GM12878 (cell line): ENCODE measurements around the gene RACK1. TPM values are rescaled to one million over a fixed set of nuclear protein-coding genes. Genes with fewer than 3 reads are reported as not detected.

Source experiments
- ASH2L ChIP-seq: fragments of 300-600, 200-600 bp; sonication (generic); IDR thresholded peaks from 2 replicates; pipeline ENCODE4 v1.6.1; 2017; ENCODE audit warnings: low read depth, mild to moderate bottlenecking, borderline replicate concordance
- FOXM1 ChIP-seq: IDR thresholded peaks from 2 replicates; pipeline ENCODE4 v1.6.1; 2012; ENCODE audit warnings: low read depth, mild to moderate bottlenecking, inconsistent platforms, low read length, moderate library complexity
- IKZF2 ChIP-seq, 2 experiments: fragments of 450-650 bp; IDR thresholded peaks; 2 replicates each; pipeline ENCODE4 v1.6.1; 2017; ENCODE audit warnings: mild to moderate bottlenecking in 2 of 2, moderate library complexity in 2 of 2
- polyA plus RNA-seq, 11 experiments: library from polyadenylated mRNA; depleted of rRNA in 4 of 11; unstranded in 6 of 11; stranded (reverse) in 5 of 11; fragments of >200 nt; fragmentation: Nextera tagmentation in 4 of 11; fragmentation: Illumina TruSeq in 1 of 11; extraction: Ambion mirVana in 4 of 11; extraction: Trizol in 1 of 11; gene quantifications; 1 replicate in 1 of 11; 2 replicates in 10 of 11; pipeline versions ENCODE4 v1.2.1 to v1.2.3, GENCODE V29; 2011 to 2016; ENCODE audit warnings: inconsistent platforms in 2 of 11, missing spikeins in 2 of 11, low read depth in 1 of 11
- total RNA-seq, 4 experiments: library from RNA; depleted of rRNA in 3 of 4; stranded (reverse); fragments of >200 nt in 3 of 4; fragmentation: Illumina TruSeq in 1 of 4; extraction: Trizol in 1 of 4; gene quantifications; 2 replicates each; pipeline versions ENCODE4 v1.2.1 to v1.2.3, GENCODE V29; 2013 to 2021
- TF ChIP-seq, protein P1 (sequence below): fragments of 450-650 bp; IDR thresholded peaks from 2 replicates; pipeline ENCODE4 v1.6.1; 2018; ENCODE audit warnings: mild to moderate bottlenecking, low read depth, moderate library complexity; ENCODE audit not compliant: partially characterized antibody
- TF ChIP-seq, protein P2 (sequence below): IDR thresholded peaks from 2 replicates; pipeline ENCODE4 v1.6.1; 2012; ENCODE audit warnings: improper control_type of control experiment, low read depth, low read length; ENCODE audit not compliant: insufficient replicate concordance
- TF ChIP-seq, protein P3 (sequence below): fragments of 450-650 bp; IDR thresholded peaks from 2 replicates; pipeline ENCODE4 v1.6.1; 2016; ENCODE audit warnings: mild to moderate bottlenecking
- TF ChIP-seq, protein P4 (sequence below): fragments of 450-650 bp; conservative IDR thresholded peaks from 2 replicates; pipeline ENCODE4 v1.6.1; 2017; ENCODE audit warnings: mild to moderate bottlenecking, moderate library complexity
- TF ChIP-seq, protein P5 (sequence below): fragments of 450-650 bp; IDR thresholded peaks from 2 replicates; pipeline ENCODE4 v1.6.1; 2017; ENCODE audit warnings: mild to moderate bottlenecking
- TF ChIP-seq, protein P6 (sequence below): fragments of 450-650 bp; IDR thresholded peaks from 2 replicates; pipeline ENCODE4 v1.6.1; 2017; ENCODE audit warnings: low read depth, mild to moderate bottlenecking, moderate library complexity

RACK1 gene
- total and polyA plus RNA-seq, 10 of the 15 experiments (the other 5 are each of a cell fraction or from before 2014, with no cell fraction given): 1,365 to 6,584 (median 4,167) TPM

DNA sequence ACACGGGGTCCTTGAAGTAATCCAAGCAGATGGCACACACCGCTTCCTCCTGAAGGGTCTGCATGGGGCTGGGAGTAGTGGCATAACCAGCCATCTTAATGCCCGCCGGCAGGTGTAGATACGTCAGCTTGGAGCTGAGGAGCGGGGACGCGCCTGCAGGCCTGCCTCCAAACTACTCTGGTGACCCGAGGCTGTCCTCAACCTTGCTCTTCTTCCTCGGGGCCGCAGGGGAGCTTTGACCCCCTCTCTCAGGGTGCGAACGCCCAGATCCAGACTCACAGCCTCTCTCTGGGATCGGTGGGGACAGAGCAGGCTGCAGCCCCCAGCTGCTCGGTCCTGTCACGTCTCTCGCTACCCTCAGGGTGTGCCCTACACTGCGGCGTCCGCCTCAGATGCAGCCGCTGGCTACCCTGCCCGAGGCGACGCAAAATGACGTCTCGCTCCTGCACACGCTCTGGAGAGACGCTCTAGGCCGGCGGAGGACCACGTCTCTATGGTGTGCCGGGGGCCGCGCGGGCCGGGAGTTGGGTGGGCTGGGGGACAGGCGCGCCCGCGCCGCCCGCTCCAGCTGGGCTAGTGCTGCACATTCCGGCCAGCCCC, 17.1 kb upstream of the RACK1 start, which contains the start of gene TRIM52 (continued):
- TF ChIP-seq, protein P1, sequence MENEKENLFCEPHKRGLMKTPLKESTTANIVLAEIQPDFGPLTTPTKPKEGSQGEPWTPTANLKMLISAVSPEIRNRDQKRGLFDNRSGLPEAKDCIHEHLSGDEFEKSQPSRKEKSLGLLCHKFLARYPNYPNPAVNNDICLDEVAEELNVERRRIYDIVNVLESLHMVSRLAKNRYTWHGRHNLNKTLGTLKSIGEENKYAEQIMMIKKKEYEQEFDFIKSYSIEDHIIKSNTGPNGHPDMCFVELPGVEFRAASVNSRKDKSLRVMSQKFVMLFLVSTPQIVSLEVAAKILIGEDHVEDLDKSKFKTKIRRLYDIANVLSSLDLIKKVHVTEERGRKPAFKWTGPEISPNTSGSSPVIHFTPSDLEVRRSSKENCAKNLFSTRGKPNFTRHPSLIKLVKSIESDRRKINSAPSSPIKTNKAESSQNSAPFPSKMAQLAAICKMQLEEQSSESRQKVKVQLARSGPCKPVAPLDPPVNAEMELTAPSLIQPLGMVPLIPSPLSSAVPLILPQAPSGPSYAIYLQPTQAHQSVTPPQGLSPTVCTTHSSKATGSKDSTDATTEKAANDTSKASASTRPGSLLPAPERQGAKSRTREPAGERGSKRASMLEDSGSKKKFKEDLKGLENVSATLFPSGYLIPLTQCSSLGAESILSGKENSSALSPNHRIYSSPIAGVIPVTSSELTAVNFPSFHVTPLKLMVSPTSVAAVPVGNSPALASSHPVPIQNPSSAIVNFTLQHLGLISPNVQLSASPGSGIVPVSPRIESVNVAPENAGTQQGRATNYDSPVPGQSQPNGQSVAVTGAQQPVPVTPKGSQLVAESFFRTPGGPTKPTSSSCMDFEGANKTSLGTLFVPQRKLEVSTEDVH: no peak
- TF ChIP-seq FOXM1 (no peak), IKZF2 (IDR thresholded peaks at IDR 0.05) (peak in 1 of 2 experiments; percentile 43; a peak in 1 of 4 replicates), ASH2L (no peak)
- TF ChIP-seq, protein P2, sequence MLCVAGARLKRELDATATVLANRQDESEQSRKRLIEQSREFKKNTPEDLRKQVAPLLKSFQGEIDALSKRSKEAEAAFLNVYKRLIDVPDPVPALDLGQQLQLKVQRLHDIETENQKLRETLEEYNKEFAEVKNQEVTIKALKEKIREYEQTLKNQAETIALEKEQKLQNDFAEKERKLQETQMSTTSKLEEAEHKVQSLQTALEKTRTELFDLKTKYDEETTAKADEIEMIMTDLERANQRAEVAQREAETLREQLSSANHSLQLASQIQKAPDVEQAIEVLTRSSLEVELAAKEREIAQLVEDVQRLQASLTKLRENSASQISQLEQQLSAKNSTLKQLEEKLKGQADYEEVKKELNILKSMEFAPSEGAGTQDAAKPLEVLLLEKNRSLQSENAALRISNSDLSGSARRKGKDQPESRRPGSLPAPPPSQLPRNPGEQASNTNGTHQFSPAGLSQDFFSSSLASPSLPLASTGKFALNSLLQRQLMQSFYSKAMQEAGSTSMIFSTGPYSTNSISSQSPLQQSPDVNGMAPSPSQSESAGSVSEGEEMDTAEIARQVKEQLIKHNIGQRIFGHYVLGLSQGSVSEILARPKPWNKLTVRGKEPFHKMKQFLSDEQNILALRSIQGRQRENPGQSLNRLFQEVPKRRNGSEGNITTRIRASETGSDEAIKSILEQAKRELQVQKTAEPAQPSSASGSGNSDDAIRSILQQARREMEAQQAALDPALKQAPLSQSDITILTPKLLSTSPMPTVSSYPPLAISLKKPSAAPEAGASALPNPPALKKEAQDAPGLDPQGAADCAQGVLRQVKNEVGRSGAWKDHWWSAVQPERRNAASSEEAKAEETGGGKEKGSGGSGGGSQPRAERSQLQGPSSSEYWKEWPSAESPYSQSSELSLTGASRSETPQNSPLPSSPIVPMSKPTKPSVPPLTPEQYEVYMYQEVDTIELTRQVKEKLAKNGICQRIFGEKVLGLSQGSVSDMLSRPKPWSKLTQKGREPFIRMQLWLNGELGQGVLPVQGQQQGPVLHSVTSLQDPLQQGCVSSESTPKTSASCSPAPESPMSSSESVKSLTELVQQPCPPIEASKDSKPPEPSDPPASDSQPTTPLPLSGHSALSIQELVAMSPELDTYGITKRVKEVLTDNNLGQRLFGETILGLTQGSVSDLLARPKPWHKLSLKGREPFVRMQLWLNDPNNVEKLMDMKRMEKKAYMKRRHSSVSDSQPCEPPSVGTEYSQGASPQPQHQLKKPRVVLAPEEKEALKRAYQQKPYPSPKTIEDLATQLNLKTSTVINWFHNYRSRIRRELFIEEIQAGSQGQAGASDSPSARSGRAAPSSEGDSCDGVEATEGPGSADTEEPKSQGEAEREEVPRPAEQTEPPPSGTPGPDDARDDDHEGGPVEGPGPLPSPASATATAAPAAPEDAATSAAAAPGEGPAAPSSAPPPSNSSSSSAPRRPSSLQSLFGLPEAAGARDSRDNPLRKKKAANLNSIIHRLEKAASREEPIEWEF: no peak
- TF ChIP-seq, protein P3, sequence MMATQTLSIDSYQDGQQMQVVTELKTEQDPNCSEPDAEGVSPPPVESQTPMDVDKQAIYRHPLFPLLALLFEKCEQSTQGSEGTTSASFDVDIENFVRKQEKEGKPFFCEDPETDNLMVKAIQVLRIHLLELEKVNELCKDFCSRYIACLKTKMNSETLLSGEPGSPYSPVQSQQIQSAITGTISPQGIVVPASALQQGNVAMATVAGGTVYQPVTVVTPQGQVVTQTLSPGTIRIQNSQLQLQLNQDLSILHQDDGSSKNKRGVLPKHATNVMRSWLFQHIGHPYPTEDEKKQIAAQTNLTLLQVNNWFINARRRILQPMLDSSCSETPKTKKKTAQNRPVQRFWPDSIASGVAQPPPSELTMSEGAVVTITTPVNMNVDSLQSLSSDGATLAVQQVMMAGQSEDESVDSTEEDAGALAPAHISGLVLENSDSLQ: peak; percentile 39; the same call in 1 of the 2 replicates
- TF ChIP-seq, protein P4, sequence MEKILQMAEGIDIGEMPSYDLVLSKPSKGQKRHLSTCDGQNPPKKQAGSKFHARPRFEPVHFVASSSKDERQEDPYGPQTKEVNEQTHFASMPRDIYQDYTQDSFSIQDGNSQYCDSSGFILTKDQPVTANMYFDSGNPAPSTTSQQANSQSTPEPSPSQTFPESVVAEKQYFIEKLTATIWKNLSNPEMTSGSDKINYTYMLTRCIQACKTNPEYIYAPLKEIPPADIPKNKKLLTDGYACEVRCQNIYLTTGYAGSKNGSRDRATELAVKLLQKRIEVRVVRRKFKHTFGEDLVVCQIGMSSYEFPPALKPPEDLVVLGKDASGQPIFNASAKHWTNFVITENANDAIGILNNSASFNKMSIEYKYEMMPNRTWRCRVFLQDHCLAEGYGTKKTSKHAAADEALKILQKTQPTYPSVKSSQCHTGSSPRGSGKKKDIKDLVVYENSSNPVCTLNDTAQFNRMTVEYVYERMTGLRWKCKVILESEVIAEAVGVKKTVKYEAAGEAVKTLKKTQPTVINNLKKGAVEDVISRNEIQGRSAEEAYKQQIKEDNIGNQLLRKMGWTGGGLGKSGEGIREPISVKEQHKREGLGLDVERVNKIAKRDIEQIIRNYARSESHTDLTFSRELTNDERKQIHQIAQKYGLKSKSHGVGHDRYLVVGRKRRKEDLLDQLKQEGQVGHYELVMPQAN: peak; percentile 89
- TF ChIP-seq, protein P5, sequence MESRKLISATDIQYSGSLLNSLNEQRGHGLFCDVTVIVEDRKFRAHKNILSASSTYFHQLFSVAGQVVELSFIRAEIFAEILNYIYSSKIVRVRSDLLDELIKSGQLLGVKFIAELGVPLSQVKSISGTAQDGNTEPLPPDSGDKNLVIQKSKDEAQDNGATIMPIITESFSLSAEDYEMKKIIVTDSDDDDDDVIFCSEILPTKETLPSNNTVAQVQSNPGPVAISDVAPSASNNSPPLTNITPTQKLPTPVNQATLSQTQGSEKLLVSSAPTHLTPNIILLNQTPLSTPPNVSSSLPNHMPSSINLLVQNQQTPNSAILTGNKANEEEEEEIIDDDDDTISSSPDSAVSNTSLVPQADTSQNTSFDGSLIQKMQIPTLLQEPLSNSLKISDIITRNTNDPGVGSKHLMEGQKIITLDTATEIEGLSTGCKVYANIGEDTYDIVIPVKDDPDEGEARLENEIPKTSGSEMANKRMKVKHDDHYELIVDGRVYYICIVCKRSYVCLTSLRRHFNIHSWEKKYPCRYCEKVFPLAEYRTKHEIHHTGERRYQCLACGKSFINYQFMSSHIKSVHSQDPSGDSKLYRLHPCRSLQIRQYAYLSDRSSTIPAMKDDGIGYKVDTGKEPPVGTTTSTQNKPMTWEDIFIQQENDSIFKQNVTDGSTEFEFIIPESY: no peak
- TF ChIP-seq, protein P6, sequence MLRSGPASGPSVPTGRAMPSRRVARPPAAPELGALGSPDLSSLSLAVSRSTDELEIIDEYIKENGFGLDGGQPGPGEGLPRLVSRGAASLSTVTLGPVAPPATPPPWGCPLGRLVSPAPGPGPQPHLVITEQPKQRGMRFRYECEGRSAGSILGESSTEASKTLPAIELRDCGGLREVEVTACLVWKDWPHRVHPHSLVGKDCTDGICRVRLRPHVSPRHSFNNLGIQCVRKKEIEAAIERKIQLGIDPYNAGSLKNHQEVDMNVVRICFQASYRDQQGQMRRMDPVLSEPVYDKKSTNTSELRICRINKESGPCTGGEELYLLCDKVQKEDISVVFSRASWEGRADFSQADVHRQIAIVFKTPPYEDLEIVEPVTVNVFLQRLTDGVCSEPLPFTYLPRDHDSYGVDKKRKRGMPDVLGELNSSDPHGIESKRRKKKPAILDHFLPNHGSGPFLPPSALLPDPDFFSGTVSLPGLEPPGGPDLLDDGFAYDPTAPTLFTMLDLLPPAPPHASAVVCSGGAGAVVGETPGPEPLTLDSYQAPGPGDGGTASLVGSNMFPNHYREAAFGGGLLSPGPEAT: peak; percentile 74
